ENCODE data around the gene ADAM12.

- TF ChIP-seq FOXK2 (IDR thresholded peaks at IDR 0.05) (no peak), BHLHE40 (IDR thresholded peaks at IDR 0.05; ENCODE audit: borderline replicate concordance) (no peak; the same call in 1 of the 2 replicates), SP1 (IDR thresholded peaks at IDR 0.05) (no peak)
Observed at GRCh38 chr10:126196281-126196680, 192.0 kb downstream of the ADAM12 start.
